B cell (primary cell): ENCODE measurements around the gene CIART. TPM values are rescaled to one million over a fixed set of nuclear protein-coding genes. Genes with fewer than 3 reads are reported as not detected.
"Not testable (repeated sequence)": the region's sequence is repeated elsewhere in the genome, so short reads cannot be mapped to it uniquely, and the experiment has no call there.

ENCODE experiments used
- ATAC-seq: fragments of 200-7000 bp; cut with Tn5 transposase; one replicate; pipeline ENCODE4 v1.10.0; 2021; ENCODE audit warnings: low read depth, mild to moderate bottlenecking, moderate number of reproducible peaks, moderate library complexity
- CTCF ChIA-PET: fragments of 350-600 bp; sonication (Branson Sonifier 250); formaldehyde crosslinking; loops from one replicate; lab custom pipeline; 2021; ENCODE audit warnings: antibody characterized with exemption, inconsistent platforms; lab: Charles Lee
- POLR2A ChIA-PET: fragments of 350-600 bp; sonication (Branson Sonifier 250); formaldehyde crosslinking; loops from one replicate; lab custom pipeline; 2021; ENCODE audit warnings: antibody characterized with exemption; lab: Charles Lee
- DNase-seq: peaks from one replicate; pipeline ENCODE4 v3.0.0; 2013
- H2AFZ ChIP-seq: 2 replicates; pipeline ENCODE4 v1.6.1; 2012; ENCODE audit warnings: mild to moderate bottlenecking, low read depth, low read length; ENCODE audit not compliant: insufficient read depth, poor library complexity, severe bottlenecking
- H3K27ac ChIP-seq, 2 donors: 1 replicate in 1 of 2; 2 replicates in 1 of 2; pipeline ENCODE4 v1.5.1; 2012 to 2013; ENCODE audit warnings: low read length in 2 of 2, mild to moderate bottlenecking in 2 of 2, moderate library complexity in 1 of 2
- H3K27me3 ChIP-seq, 4 experiments: fragments of 200-600 bp in 1 of 4; sonication (generic) in 1 of 4; replicated peaks in 1 of 4; 1 replicate in 2 of 4; 2 replicates in 2 of 4; pipeline versions ENCODE4 v1.6.1 to v1.7.0; 2013 to 2016; ENCODE audit warnings: low read length in 3 of 4, mild to moderate bottlenecking in 2 of 4, mixed read lengths in 1 of 4, moderate library complexity in 1 of 4; ENCODE audit not compliant: insufficient read depth in 4 of 4, control insufficient read depth in 3 of 4; ENCODE audit errors: control extremely low read depth in 1 of 4
- H3K36me3 ChIP-seq, 2 experiments: replicated peaks in 1 of 2; 1 replicate in 1 of 2; 2 replicates in 1 of 2; pipeline versions ENCODE4 v1.6.1 to v1.7.1; 2013; ENCODE audit warnings: low read length in 1 of 2; ENCODE audit not compliant: insufficient read depth in 2 of 2, control insufficient read depth in 1 of 2; ENCODE audit errors: control extremely low read depth in 1 of 2, extremely low read depth in 1 of 2
- H3K4me1 ChIP-seq, 2 donors: fragments of 200-600 bp in 1 of 2; sonication (generic) in 1 of 2; 1 replicate in 1 of 2; 2 replicates in 1 of 2; pipeline versions ENCODE4 v1.5.1 to v1.6.1; 2013 to 2017; ENCODE audit warnings: low read length in 2 of 2; ENCODE audit not compliant: control insufficient read depth in 2 of 2, insufficient read depth in 2 of 2
- H3K4me2 ChIP-seq: replicated peaks from 2 replicates; pipeline ENCODE3; 2012; ENCODE audit warnings: mild to moderate bottlenecking, low read depth, low read length; ENCODE audit not compliant: poor library complexity, severe bottlenecking
- H3K4me3 ChIP-seq, 5 experiments: fragments of 200-600 bp in 1 of 5; sonication (generic) in 1 of 5; 1 replicate in 3 of 5; 2 replicates in 2 of 5; pipeline versions ENCODE4 v1.5.1 to v1.7.0; 2011 to 2016; ENCODE audit warnings: low read length in 4 of 5, mild to moderate bottlenecking in 4 of 5, low read depth in 2 of 5, control low read depth in 1 of 5, moderate library complexity in 1 of 5; ENCODE audit not compliant: insufficient read depth in 1 of 5; ENCODE audit errors: control extremely low read depth in 1 of 5, extremely low read depth in 1 of 5
- H3K79me2 ChIP-seq: fragments of 200-600 bp; sonication (generic); one replicate; pipeline ENCODE4 v1.6.0; 2016; ENCODE audit warnings: low read length; ENCODE audit not compliant: control insufficient read depth, insufficient read depth
- H3K9ac ChIP-seq: fragments of 200-600 bp; sonication (generic); 2 replicates; pipeline ENCODE4 v1.6.1; 2017; ENCODE audit warnings: mild to moderate bottlenecking, low read length, moderate library complexity
- H3K9me3 ChIP-seq, 3 donors: one replicate each; pipeline versions ENCODE4 v1.6.1 to v1.7.1; 2013; ENCODE audit warnings: low read length in 2 of 3; ENCODE audit not compliant: control insufficient read depth in 2 of 3, insufficient read depth in 1 of 3; ENCODE audit errors: control extremely low read depth in 1 of 3
- H4K20me1 ChIP-seq: 2 replicates; pipeline ENCODE4 v1.6.0; 2012; ENCODE audit warnings: mild to moderate bottlenecking, low read length; ENCODE audit not compliant: insufficient read depth, control insufficient read depth, poor library complexity, severe bottlenecking
- H3K27ac Mint-ChIP-seq: one replicate; pipeline ENCODE4 v1.8.0; 2021; ENCODE audit warnings: mixed read lengths
- H3K27me3 Mint-ChIP-seq: one replicate; pipeline ENCODE4 v1.8.0; 2021; ENCODE audit warnings: mixed read lengths
- H3K4me1 Mint-ChIP-seq: one replicate; pipeline ENCODE4 v1.8.0; 2021; ENCODE audit warnings: mixed read lengths
- H3K4me3 Mint-ChIP-seq: one replicate; pipeline ENCODE4 v1.8.0; 2021; ENCODE audit warnings: mixed read lengths
- H3K9me3 Mint-ChIP-seq: one replicate; pipeline ENCODE4 v1.8.0; 2022; ENCODE audit warnings: mixed read lengths; ENCODE audit not compliant: insufficient read depth
- EZH2 ChIP-seq: IDR thresholded peaks from 2 replicates; pipeline ENCODE4 v1.6.1; 2012; ENCODE audit warnings: borderline replicate concordance, low read depth, mild to moderate bottlenecking, moderate library complexity, low read length; ENCODE audit not compliant: insufficient read depth, poor library complexity, severe bottlenecking
- WGBS: methylation state at CpG from one replicate; pipeline ENCODE4 v1.1.5; 2013; ENCODE audit warnings: missing lambda C conversion rate; ENCODE audit not compliant: insufficient coverage; 5-methylcytosine and 5-hydroxymethylcytosine counted together
- intact Hi-C: fragments of 100-400 bp; cut with micrococcal nuclease; formaldehyde crosslinking; loops from one replicate; pipeline ENCODE4 v1.10.0; 2022
- polyA plus RNA-seq: library from polyadenylated mRNA; depleted of rRNA; stranded (reverse); fragments of >200 nt; gene quantifications from 2 replicates; pipeline ENCODE4 v1.2.3, GENCODE V29; 2012
- total RNA-seq, 2 donors: library from RNA; stranded (reverse); fragments of 120-200 nt in 1 of 2; gene quantifications; 1 replicate in 1 of 2; 2 replicates in 1 of 2; pipeline versions ENCODE4 v1.2.3 to v1.2.4, GENCODE V29; 2013 to 2022
- TF ChIP-seq, protein P1 (sequence below): fragments of 200-600 bp; IDR thresholded peaks from one replicate; pipeline ENCODE4 v1.8.0; 2022; ENCODE audit warnings: antibody characterized with exemption, mild to moderate bottlenecking

The CIART gene
- total and polyA plus RNA-seq, 2 donors (not counting 1 experiment from before 2014, with no cell fraction given) = 0.46 TPM; not detected in 1

- Mint-ChIP-seq H3K4me3 (no peak overlapping the region), H3K4me1 (peaks cover 16% of the 10 kb centered on the region), H3K27me3 (no peaks in the 10 kb centered on the region), H3K27ac (no peak overlapping the region), H3K9me3 (no peaks in the 10 kb centered on the region)
- Histone ChIP-seq H3K27ac (peak overlapping the region in 1 of 2 donors; percentile 98), H2AFZ (peak overlapping the region; percentile 84), H3K9me3 (no peaks in the 10 kb centered on the region), H3K4me3 (peak overlapping the region; percentile 61 to 98 (median 86)), H3K4me2 (peak overlapping the region; percentile 93), H4K20me1 (no peaks in the 10 kb centered on the region), H3K36me3 (no peaks in the 10 kb centered on the region), H3K4me1 (peaks cover 23% of the 10 kb centered on the region in 2 donors), H3K27me3 (no peaks in the 10 kb centered on the region), H3K9ac (peak overlapping the region; percentile 90), H3K79me2 (peaks cover 27% of the 10 kb centered on the region)
- ChIA-PET CTCF (interaction anchor here (1.2 kb wide), 1 partner anchor 50 kb away, joined by 6 read pairs; no protein-coding TSS in a partner anchor), POLR2A (interaction anchor here (0.6 to 0.7 kb wide), 2 partner anchors 23 to 133 kb away, joined by 3 to 5 read pairs; no protein-coding TSS in a partner anchor)
- no peak for TF ChIP-seq EZH2
- TF ChIP-seq, protein P1, sequence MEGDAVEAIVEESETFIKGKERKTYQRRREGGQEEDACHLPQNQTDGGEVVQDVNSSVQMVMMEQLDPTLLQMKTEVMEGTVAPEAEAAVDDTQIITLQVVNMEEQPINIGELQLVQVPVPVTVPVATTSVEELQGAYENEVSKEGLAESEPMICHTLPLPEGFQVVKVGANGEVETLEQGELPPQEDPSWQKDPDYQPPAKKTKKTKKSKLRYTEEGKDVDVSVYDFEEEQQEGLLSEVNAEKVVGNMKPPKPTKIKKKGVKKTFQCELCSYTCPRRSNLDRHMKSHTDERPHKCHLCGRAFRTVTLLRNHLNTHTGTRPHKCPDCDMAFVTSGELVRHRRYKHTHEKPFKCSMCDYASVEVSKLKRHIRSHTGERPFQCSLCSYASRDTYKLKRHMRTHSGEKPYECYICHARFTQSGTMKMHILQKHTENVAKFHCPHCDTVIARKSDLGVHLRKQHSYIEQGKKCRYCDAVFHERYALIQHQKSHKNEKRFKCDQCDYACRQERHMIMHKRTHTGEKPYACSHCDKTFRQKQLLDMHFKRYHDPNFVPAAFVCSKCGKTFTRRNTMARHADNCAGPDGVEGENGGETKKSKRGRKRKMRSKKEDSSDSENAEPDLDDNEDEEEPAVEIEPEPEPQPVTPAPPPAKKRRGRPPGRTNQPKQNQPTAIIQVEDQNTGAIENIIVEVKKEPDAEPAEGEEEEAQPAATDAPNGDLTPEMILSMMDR = no peak
- DNase-seq (no peak), ATAC-seq (no peak)
- intact Hi-C loops = loop anchor here (1.0 to 5.0 kb wide), 7 partner anchors 23 to 772 kb away; partner anchors contain the start of genes APH1A, CIART, MRPS21 and PRUNE1
- WGBS = 35% methylated on average over 5 of the region's 10 CpGs
Observed at GRCh38 chr1:150236614-150237100, 45.7 kb upstream of the CIART start.

GRCh38 chr1:150237176-150237575 is 45.2 kb upstream of the CIART start:
- H3K27me3 ChIP-seq, ATAC-seq, H3K4me3 Mint-ChIP-seq, H3K27me3 Mint-ChIP-seq, H3K36me3 ChIP-seq, H2AFZ ChIP-seq, DNase-seq, H3K27ac ChIP-seq, H3K4me3 ChIP-seq, H3K9me3 ChIP-seq, H3K9ac ChIP-seq, H3K9me3 Mint-ChIP-seq, H3K27ac Mint-ChIP-seq, H4K20me1 ChIP-seq: not testable (repeated sequence)
- Histone ChIP-seq H3K4me2 (peak overlapping the region; percentile 93), H3K79me2 (peaks cover 27% of the 10 kb centered on the region), H3K4me1 (peaks cover 23% of the 10 kb centered on the region in 2 donors)
- 100% methylated on average over 3 of the region's 13 CpGs for WGBS
- H3K4me1 Mint-ChIP-seq = peaks cover 16% of the 10 kb centered on the region
- intact Hi-C loops = loop anchor here (2.0 to 5.0 kb wide), 2 partner anchors 45 to 76 kb away; partner anchors contain the start of gene CIART
- ChIA-PET POLR2A (interaction anchor here (0.6 to 0.7 kb wide), 2 partner anchors 23 to 132 kb away, joined by 3 to 5 read pairs; no protein-coding TSS in a partner anchor), CTCF (interaction anchor here (1.2 kb wide), 1 partner anchor 50 kb away, joined by 6 read pairs; no protein-coding TSS in a partner anchor)
